Right lobe of liver (tissue), 6 donors: ENCODE measurements around the gene WASHC2A. TPM values are rescaled to one million over a fixed set of nuclear protein-coding genes. Genes with fewer than 3 reads are reported as not detected.
A peak's percentile ranks its signal among the peaks of the same experiment; 100 is the strongest.
"Not testable (repeated sequence)": the region's sequence is repeated elsewhere in the genome, so short reads cannot be mapped to it uniquely, and the experiment has no call there.

Experiments
- ATAC-seq, 4 donors: fragments of 200-7000 bp; cut with Tn5 transposase; one replicate each; pipeline ENCODE4 v1.9.1; 2020; ENCODE audit warnings: mild to moderate bottlenecking in 4 of 4, moderate library complexity in 4 of 4
- DNase-seq, 3 donors: peaks; one replicate each; pipeline ENCODE4 v3.0.0-alpha.2; 2020
- H3K27ac ChIP-seq, 3 donors: fragments of 200-600 bp; one replicate each; pipeline ENCODE4 v1.8.0; 2022
- H3K27me3 ChIP-seq, 2 donors: fragments of 200-600 bp; one replicate each; pipeline ENCODE4 v1.8.0; 2022
- H3K36me3 ChIP-seq, 4 donors: fragments of 200-600 bp; sonication (generic) in 1 of 4; one replicate each; pipeline versions ENCODE4 v1.5.1 to v1.8.0; 2017 to 2022; ENCODE audit warnings: control low read depth in 1 of 4
- H3K4me1 ChIP-seq, 4 donors: fragments of 200-600 bp; sonication (generic) in 1 of 4; one replicate each; pipeline versions ENCODE4 v1.5.1 to v1.8.0; 2017 to 2022; ENCODE audit warnings: control low read depth in 1 of 4
- H3K4me3 ChIP-seq, 3 donors: fragments of 200-600 bp; one replicate each; pipeline ENCODE4 v1.8.0; 2022
- H3K9me3 ChIP-seq, 4 donors: fragments of 200-600 bp; sonication (generic) in 1 of 4; one replicate each; pipeline versions ENCODE4 v1.5.1 to v1.8.0; 2017 to 2022; ENCODE audit warnings: control low read depth in 1 of 4
- WGBS: methylation state at CpG from one replicate; pipeline ENCODE4 v1.1.6; 2018; ENCODE audit warnings: low coverage, low lambda C conversion rate; ENCODE audit not compliant: insufficient coverage; ENCODE audit errors: missing lambda C conversion rate; 5-methylcytosine and 5-hydroxymethylcytosine counted together
- intact Hi-C, 2 donors: fragments of 100-400 bp; cut with DNase I; formaldehyde crosslinking; loops; one replicate each; pipeline versions ENCODE4 v1.11.2 to v1.14.1; 2022
- total RNA-seq, 6 experiments: library from RNA; depleted of rRNA in 2 of 6; stranded (reverse); fragments of >200 nt in 2 of 6; fragmentation: NEBNext Ultra II Directional in 3 of 6; extraction: Animal tissue kit (Norgen Biotek cat#: 25700) in 3 of 6; gene quantifications; one replicate each; pipeline versions ENCODE4 v1.1.0 to v1.2.4, GENCODE V29; 2016 to 2023
- TF ChIP-seq, protein P1 (sequence below), 4 donors: fragments of 200-600 bp in 3 of 4; fragments of 450-650 bp in 1 of 4; IDR thresholded peaks; one replicate each; pipeline versions ENCODE4 v1.5.1 to v1.8.0; 2016 to 2022; ENCODE audit warnings: antibody characterized with exemption in 4 of 4, mild to moderate bottlenecking in 2 of 4
- donor health status: DM: no; HTN: yes; CAD: no.
- donor health status: DM: no; HTN: no; CAD: no.
- donor health status: DM: no; HTN: no; CAD: no.
- donor health status: DM: no; HTN: yes; CAD: no.
- donor health status: DM: no; HTN: yes; CAD: no.

WASHC2A gene
- total RNA-seq, 6 experiments from 2014 or later = 9.5 to 26.1 (median 19.7) TPM

- H3K36me3 ChIP-seq, H3K4me3 ChIP-seq, H3K27me3 ChIP-seq, H3K4me1 ChIP-seq, H3K27ac ChIP-seq, intact Hi-C loops, H3K9me3 ChIP-seq, DNase-seq: not testable (repeated sequence)
- 0% methylated on average over 1 of the region's 2 CpGs for WGBS
- ATAC-seq = peak in 1 of 4 donors; percentile 31
- TF ChIP-seq, protein P1, sequence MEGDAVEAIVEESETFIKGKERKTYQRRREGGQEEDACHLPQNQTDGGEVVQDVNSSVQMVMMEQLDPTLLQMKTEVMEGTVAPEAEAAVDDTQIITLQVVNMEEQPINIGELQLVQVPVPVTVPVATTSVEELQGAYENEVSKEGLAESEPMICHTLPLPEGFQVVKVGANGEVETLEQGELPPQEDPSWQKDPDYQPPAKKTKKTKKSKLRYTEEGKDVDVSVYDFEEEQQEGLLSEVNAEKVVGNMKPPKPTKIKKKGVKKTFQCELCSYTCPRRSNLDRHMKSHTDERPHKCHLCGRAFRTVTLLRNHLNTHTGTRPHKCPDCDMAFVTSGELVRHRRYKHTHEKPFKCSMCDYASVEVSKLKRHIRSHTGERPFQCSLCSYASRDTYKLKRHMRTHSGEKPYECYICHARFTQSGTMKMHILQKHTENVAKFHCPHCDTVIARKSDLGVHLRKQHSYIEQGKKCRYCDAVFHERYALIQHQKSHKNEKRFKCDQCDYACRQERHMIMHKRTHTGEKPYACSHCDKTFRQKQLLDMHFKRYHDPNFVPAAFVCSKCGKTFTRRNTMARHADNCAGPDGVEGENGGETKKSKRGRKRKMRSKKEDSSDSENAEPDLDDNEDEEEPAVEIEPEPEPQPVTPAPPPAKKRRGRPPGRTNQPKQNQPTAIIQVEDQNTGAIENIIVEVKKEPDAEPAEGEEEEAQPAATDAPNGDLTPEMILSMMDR (IDR thresholded peaks at IDR 0.05) = peak in 2 of 4 donors; percentile 12 to 35
Measured at GRCh38 chr10:50075544-50075943, 7.8 kb downstream of the WASHC2A start.

DNA sequence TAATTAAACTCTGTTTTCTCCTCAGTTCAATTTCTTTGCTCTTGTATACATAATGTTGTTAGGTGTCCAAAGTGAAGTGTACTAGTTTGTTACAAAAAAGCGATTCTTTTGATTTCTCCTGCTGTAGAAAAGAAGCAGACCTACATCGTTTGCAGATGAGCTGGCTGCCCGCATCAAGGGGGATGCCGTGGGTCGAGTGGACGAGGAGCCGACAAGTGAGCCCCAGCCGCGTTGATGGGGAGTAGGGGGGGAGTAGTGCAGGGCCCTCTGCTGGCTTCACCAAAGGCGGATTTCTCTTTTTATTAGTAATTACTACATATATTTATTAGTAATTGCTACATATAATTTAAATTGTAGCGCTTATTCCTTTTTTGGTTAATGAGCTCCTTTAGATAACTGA lies 23.6 kb downstream of the WASHC2A start:
- ATAC-seq, H3K27ac ChIP-seq, H3K4me1 ChIP-seq, H3K36me3 ChIP-seq, H3K9me3 ChIP-seq, DNase-seq, H3K27me3 ChIP-seq, intact Hi-C loops, H3K4me3 ChIP-seq: not testable (repeated sequence)
- WGBS = 97% methylated on average over 6 of the region's 11 CpGs

GRCh38 chr10:50092928-50093327 lies 25.2 kb downstream of the WASHC2A start:
- H3K4me3 ChIP-seq, intact Hi-C loops, ATAC-seq, H3K27me3 ChIP-seq, H3K36me3 ChIP-seq, H3K9me3 ChIP-seq, DNase-seq, H3K27ac ChIP-seq, H3K4me1 ChIP-seq: not testable (repeated sequence)
- no CpG with 5 or more reads among the region's 8 CpGs for WGBS

DNA sequence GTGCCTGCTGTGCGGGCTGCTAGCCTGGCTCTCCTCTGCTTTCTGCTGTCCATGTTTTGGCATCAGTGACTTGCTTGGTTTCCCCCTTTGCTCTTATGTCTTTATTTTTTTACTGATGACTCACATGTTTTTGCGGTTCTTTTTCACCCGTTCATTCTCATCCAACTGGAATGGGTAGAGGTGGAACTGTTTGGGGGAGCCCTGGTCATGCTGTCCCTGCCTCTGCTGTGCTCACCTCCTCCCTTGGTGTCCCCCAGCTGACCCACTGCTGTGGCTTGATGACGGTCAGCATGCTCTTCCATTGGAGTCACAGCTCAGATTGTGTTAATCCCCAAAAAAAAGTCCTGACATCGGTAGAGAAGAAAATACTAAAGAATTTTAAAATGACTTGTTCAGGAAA lies 26.9 kb downstream of the WASHC2A start:
- H3K4me1 ChIP-seq, H3K36me3 ChIP-seq, DNase-seq, H3K4me3 ChIP-seq, intact Hi-C loops, H3K9me3 ChIP-seq, H3K27ac ChIP-seq, ATAC-seq, H3K27me3 ChIP-seq: not testable (repeated sequence)
- WGBS = 100% methylated on average over 1 of the region's 5 CpGs

GRCh38 chr10:50095402-50095801 lies 27.6 kb downstream of the WASHC2A start:
- H3K27me3 ChIP-seq, DNase-seq, H3K27ac ChIP-seq, H3K4me3 ChIP-seq, intact Hi-C loops, H3K4me1 ChIP-seq, ATAC-seq, H3K9me3 ChIP-seq, H3K36me3 ChIP-seq: not testable (repeated sequence)
- WGBS = 100% methylated on average over 2 of the region's 7 CpGs

DNA sequence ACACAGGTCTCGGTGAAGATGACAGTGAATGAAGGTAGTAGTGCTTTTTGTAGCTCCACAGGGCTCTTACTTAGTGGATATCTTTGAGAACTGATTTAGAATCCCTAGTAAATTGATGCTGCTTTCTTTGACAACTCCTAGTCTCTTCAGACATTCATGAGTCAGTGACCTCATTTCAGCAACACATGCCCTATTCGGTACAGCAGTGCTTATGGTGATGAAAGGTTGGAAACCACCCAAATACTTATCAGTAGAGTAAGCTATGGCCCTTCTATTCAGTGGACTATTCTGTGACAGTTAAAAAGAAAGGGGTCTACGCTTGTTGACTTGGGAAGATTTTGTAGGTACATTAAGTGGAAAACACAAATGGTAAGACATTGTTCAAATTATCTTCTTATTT lies 29.0 kb downstream of the WASHC2A start:
- 100% methylated on average over 1 of the region's 3 CpGs for WGBS

DNA sequence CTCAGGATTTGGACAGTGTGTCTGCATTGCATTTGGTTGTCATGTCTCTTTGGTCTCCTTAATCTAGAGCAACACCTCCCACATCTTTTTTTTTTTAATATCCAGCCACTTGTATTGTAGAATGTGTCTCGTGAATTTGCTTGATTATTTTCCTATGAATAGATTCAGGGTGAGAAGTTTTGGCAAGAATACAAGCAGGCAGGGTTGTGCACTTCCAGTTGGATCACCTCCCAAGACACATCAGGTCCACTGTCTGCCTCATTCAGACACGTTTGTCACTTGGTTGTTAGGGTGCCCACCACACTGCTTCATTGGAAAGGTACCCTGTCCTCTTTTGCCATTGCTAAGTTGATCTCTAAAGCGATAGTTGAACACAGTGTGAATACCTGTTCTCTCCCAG lies 30.9 kb downstream of the WASHC2A start:
- H3K27me3 ChIP-seq, ATAC-seq, H3K36me3 ChIP-seq: not testable (repeated sequence)

More for the DNA sequence above, 29.0 kb downstream of the WASHC2A start:
- DNase-seq, H3K36me3 ChIP-seq, intact Hi-C loops, H3K27me3 ChIP-seq, H3K27ac ChIP-seq, H3K4me3 ChIP-seq, H3K9me3 ChIP-seq, H3K4me1 ChIP-seq: not testable (repeated sequence)
- peak in 1 of 4 donors; percentile 60 for ATAC-seq

DNA sequence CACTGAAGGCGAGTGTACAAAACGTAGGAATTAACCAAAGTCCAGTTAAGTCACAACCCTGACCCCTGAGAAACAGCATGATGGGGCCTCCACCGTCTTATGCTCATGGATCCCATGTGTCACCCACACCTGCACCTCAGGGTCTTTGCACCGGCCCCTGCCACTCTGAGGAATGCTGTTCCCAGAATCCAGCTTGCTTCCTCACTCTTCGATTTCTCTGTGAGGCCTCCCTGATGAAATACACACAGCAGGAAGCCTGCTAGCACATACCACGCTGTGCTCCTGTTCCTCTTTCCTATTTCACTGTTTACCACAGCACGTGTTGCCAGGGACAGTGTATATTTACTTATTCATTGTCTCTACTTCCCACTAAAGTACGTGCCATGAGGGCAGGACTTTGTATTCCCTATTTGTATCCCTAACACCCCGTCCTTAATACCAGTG lies 33.4 kb downstream of the WASHC2A start:
- H3K4me1 ChIP-seq, H3K27me3 ChIP-seq, H3K36me3 ChIP-seq, DNase-seq, H3K4me3 ChIP-seq, H3K9me3 ChIP-seq, H3K27ac ChIP-seq, intact Hi-C loops: not testable (repeated sequence)
- 76% methylated on average over 8 of the region's 9 CpGs for WGBS
- ATAC-seq = peak in 1 of 4 donors; percentile 34

More for the DNA sequence above, 30.9 kb downstream of the WASHC2A start:
- DNase-seq, H3K9me3 ChIP-seq, intact Hi-C loops, H3K27ac ChIP-seq, H3K4me1 ChIP-seq, H3K4me3 ChIP-seq: not testable (repeated sequence)
- 86% methylated on average over 1 of the region's 3 CpGs for WGBS

- no CpG with 5 or more reads among the region's 3 CpGs for WGBS
- H3K9me3 ChIP-seq, DNase-seq, H3K27me3 ChIP-seq, H3K4me1 ChIP-seq, H3K36me3 ChIP-seq, H3K4me3 ChIP-seq, intact Hi-C loops, H3K27ac ChIP-seq: not testable (repeated sequence)
- ATAC-seq = peak in 1 of 4 donors; percentile 17
Measured at GRCh38 chr10:50101747-50102146, 34.0 kb downstream of the WASHC2A start.

- intact Hi-C loops = not testable (repeated sequence)
- ATAC-seq = peak; percentile 33 to 97 (median 67)
Measured at GRCh38 chr10:50102267-50102666, 34.5 kb downstream of the WASHC2A start.

DNA sequence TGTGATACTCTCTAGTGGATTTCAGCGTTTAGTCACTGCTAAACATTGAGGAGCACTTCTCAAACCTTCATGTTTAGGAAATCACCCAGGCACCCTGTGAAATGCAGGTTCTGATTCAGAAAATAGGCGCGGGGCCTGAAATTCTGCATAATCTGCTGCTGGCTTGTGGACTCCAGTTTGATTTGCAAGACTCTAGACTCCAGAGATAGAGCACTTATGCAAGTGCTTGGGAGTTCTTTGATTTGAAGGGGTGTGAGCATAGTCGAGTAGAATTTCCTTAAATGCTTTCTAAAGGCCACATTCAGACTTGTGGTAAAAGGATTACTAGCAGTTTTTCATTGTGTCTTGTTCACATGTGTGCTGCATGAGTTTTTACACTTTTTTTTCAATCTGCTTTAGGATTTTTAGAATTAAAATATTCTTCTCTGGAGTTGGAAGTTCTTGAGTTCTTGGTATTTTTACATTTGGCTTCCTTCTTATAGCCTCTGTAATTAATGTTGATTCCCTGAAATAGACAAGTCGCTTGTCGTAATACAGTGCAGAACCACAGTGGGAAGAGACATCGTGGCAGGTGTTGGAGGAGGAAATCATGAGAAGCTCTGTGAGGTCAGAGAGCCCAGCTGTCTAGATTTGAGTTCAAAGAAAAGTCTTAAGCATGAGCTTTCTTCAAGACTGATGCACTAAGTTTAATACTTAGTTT lies 41.4 kb downstream of the WASHC2A start:
- intact Hi-C loops = not testable (repeated sequence)

More at GRCh38 chr10:50102267-50102666, 34.5 kb downstream of the WASHC2A start:
- DNase-seq, H3K9me3 ChIP-seq, H3K4me1 ChIP-seq, H3K4me3 ChIP-seq, H3K27me3 ChIP-seq, H3K27ac ChIP-seq, H3K36me3 ChIP-seq: not testable (repeated sequence)
- 45% methylated on average over 3 of the region's 5 CpGs for WGBS

More for the DNA sequence above, 41.4 kb downstream of the WASHC2A start:
- 94% methylated on average over 5 of the region's 7 CpGs for WGBS
- not testable (repeated sequence) for H3K27ac ChIP-seq, ATAC-seq, H3K4me1 ChIP-seq, H3K4me3 ChIP-seq, H3K27me3 ChIP-seq, DNase-seq, H3K9me3 ChIP-seq
- peaks cover 0 to 10% (median 0%) of the 10 kb centered on the region in 4 donors for H3K36me3 ChIP-seq
